Hypothalamus (tissue), 51 donors: Measurements from ENCODE around the gene CD99L2.
"Not testable (repeated sequence)": the region's sequence is repeated elsewhere in the genome, so short reads cannot be mapped to it uniquely, and the experiment has no call there.

Experiments used
- DNase-seq, 51 donors: peaks; one replicate each; lab custom pipeline; 2025; lab: John Stamatoyannopoulos, UW

CD99L2 gene

GRCh38 chrX:150863191-150863590 is 35.3 kb downstream of the CD99L2 start:
- DNase-seq: no peak

- no peak for DNase-seq
Measured at GRCh38 chrX:150857453-150857852, 41.0 kb downstream of the CD99L2 start.

GRCh38 chrX:150856785-150857184 is 41.7 kb downstream of the CD99L2 start:
- no peak for DNase-seq

GRCh38 chrX:150856101-150856500 is 42.4 kb downstream of the CD99L2 start:
- no peak for DNase-seq

GRCh38 chrX:150854856-150855255 is 43.6 kb downstream of the CD99L2 start:
- DNase-seq: no peak

- no peak for DNase-seq
Measured at GRCh38 chrX:150849996-150850720, 48.3 kb downstream of the CD99L2 start.

GRCh38 chrX:150849486-150849885 is 49.0 kb downstream of the CD99L2 start:
- no peak for DNase-seq

- no peak for DNase-seq
Measured at GRCh38 chrX:150848914-150849365, 49.5 kb downstream of the CD99L2 start.

GRCh38 chrX:150847088-150847487 is 51.4 kb downstream of the CD99L2 start:
- DNase-seq: no peak

- no peak for DNase-seq
Measured at GRCh38 chrX:150846130-150846529, 52.3 kb downstream of the CD99L2 start.

- DNase-seq: no peak
Measured at GRCh38 chrX:150845091-150845490, 53.4 kb downstream of the CD99L2 start.

- no peak for DNase-seq
Measured at GRCh38 chrX:150844016-150844415, 54.5 kb downstream of the CD99L2 start.

- DNase-seq: no peak
Measured at GRCh38 chrX:150842198-150842685, 56.2 kb downstream of the CD99L2 start.

- no peak for DNase-seq
Measured at GRCh38 chrX:150841456-150842197, 56.8 kb downstream of the CD99L2 start.

GRCh38 chrX:150837845-150838244 is 60.6 kb downstream of the CD99L2 start:
- DNase-seq: no peak

GRCh38 chrX:150834695-150835094 is 63.8 kb downstream of the CD99L2 start:
- DNase-seq: no peak

GRCh38 chrX:150833454-150834056 is 64.9 kb downstream of the CD99L2 start:
- DNase-seq: no peak

GRCh38 chrX:150831863-150832262 is 66.6 kb downstream of the CD99L2 start:
- DNase-seq: no peak

- DNase-seq: no peak
Measured at GRCh38 chrX:150828785-150829184, 69.7 kb downstream of the CD99L2 start.

- not testable (repeated sequence) for DNase-seq
Measured at GRCh38 chrX:150824352-150824751, 74.1 kb downstream of the CD99L2 start.

GRCh38 chrX:150823826-150824225 is 74.6 kb downstream of the CD99L2 start:
- DNase-seq: not testable (repeated sequence)

- no peak for DNase-seq
Measured at GRCh38 chrX:150821971-150822370, 76.5 kb downstream of the CD99L2 start.
